Tibial nerve (tissue), 4 donors: ENCODE measurements around the gene LENEP. TPM values are rescaled to one million over a fixed set of nuclear protein-coding genes. Genes with fewer than 3 reads are reported as not detected.

ENCODE experiments used
- DNase-seq, 2 donors: peaks; one replicate each; pipeline ENCODE4 v3.0.0-alpha.2; 2019; ENCODE audit warnings: low spot score in 2 of 2
- H3K27ac ChIP-seq, 4 donors: fragments of 200-600 bp; sonication (generic) in 3 of 4; one replicate each; pipeline ENCODE4 v1.5.1; 2017 to 2019; ENCODE audit warnings: mild to moderate bottlenecking in 1 of 4
- H3K27me3 ChIP-seq, 2 donors: fragments of 200-600 bp; sonication (generic) in 1 of 2; one replicate each; pipeline versions ENCODE4 v1.5.1 to v1.6.0; 2017 to 2019
- H3K36me3 ChIP-seq, 3 donors: fragments of 200-600 bp; sonication (generic); one replicate each; pipeline ENCODE4 v1.5.1; 2018 to 2019
- H3K4me1 ChIP-seq, 4 donors: fragments of 200-600 bp; sonication (generic) in 3 of 4; one replicate each; pipeline ENCODE4 v1.5.1; 2017 to 2019
- H3K4me3 ChIP-seq, 4 donors: fragments of 200-600 bp; sonication (generic) in 3 of 4; one replicate each; pipeline ENCODE4 v1.5.1; 2017 to 2019; ENCODE audit warnings: mild to moderate bottlenecking in 1 of 4, moderate library complexity in 1 of 4
- H3K9me3 ChIP-seq, 4 donors: fragments of 200-600 bp; sonication (generic) in 3 of 4; one replicate each; pipeline ENCODE4 v1.5.1; 2017 to 2019
- CTCF ChIP-seq, 5 experiments: fragments of 200-600 bp in 3 of 5; fragments of 450-650 bp in 2 of 5; sonication (generic) in 3 of 5; IDR thresholded peaks; one replicate each; pipeline ENCODE4 v1.5.1; 2016 to 2019; ENCODE audit warnings: antibody characterized with exemption in 5 of 5, mild to moderate bottlenecking in 3 of 5, moderate library complexity in 2 of 5
- EP300 ChIP-seq, 2 donors: sonication (generic); formaldehyde crosslinking; IDR thresholded peaks; one replicate each; pipeline ENCODE4 v1.6.1; 2017; ENCODE audit warnings: antibody characterized with exemption in 2 of 2, mild to moderate bottlenecking in 1 of 2
- POLR2A ChIP-seq, 2 donors: fragments of 450-650 bp; IDR thresholded peaks; one replicate each; pipeline ENCODE4 v1.6.1; 2017; ENCODE audit warnings: antibody characterized with exemption in 2 of 2, mild to moderate bottlenecking in 2 of 2, moderate library complexity in 2 of 2
- WGBS, 2 donors: methylation state at CpG; one replicate each; pipeline ENCODE4 v1.1.5; 2018; 5-methylcytosine and 5-hydroxymethylcytosine counted together
- small RNA-seq: library from RNA; depleted of rRNA; stranded (forward); fragments of <200 nt; gene quantifications from one replicate; pipeline ENCODE3, GENCODE V24; 2016
- total RNA-seq, 4 donors: library from RNA; depleted of rRNA; stranded (reverse); fragments of >200 nt; gene quantifications; one replicate each; pipeline ENCODE4 v1.1.0, GENCODE V29; 2016

Gene LENEP
- total RNA-seq, 4 donors from 2014 or later: 1.5 TPM; not detected in 3

GRCh38 chr1:155043301-155043702 is 49.9 kb downstream of the LENEP start:
- H3K9me3 ChIP-seq: no peaks in the 10 kb centered on the region
- WGBS, 2 donors: 65 to 82% methylated on average over 11 to 12 of the region's 12 CpGs
- TF ChIP-seq EP300 (IDR thresholded peaks at IDR 0.05) (no peak), CTCF (IDR thresholded peaks at IDR 0.05) (no peak), POLR2A (IDR thresholded peaks at IDR 0.05) (no peak)

GRCh38 chr1:155043793-155044192 is 50.4 kb downstream of the LENEP start:
- peaks cover 0 to 18% (median 0%) of the 10 kb centered on the region in 4 donors for H3K4me1 ChIP-seq
- no peaks in the 10 kb centered on the region for H3K36me3 ChIP-seq
- WGBS, 2 donors: 55 to 65% methylated on average over 3 of the region's 3 CpGs
- no peaks in the 10 kb centered on the region for H3K9me3 ChIP-seq
- H3K27me3 ChIP-seq: no peaks in the 10 kb centered on the region
- TF ChIP-seq EP300 (IDR thresholded peaks at IDR 0.05) (no peak), CTCF (IDR thresholded peaks at IDR 0.05) (no peak), POLR2A (IDR thresholded peaks at IDR 0.05) (no peak)
- no peak for DNase-seq
- peak overlapping the region in 1 of 4 donors; percentile 56 for H3K27ac ChIP-seq
- H3K4me3 ChIP-seq: no peak overlapping the region

More at GRCh38 chr1:155043301-155043702, 49.9 kb downstream of the LENEP start:
- H3K27ac ChIP-seq: peak overlapping the region in 1 of 4 donors; percentile 56
- DNase-seq: no peak
- H3K4me1 ChIP-seq: peaks cover 0 to 23% (median 0%) of the 10 kb centered on the region in 4 donors
- H3K36me3 ChIP-seq: no peaks in the 10 kb centered on the region
- no peaks in the 10 kb centered on the region for H3K27me3 ChIP-seq
- no peak overlapping the region for H3K4me3 ChIP-seq

Small RNAs within 50 kb of the gene (small RNA-seq; reads per million reads assigned to genes)
- gene MIR4258 (not detected), gene RF00017 (not detected)

Other genes starting within 250 kb of the LENEP start
- under 1 TPM; 0.21 to 0.78 (median 0.26) TPM for gene KCNN3, start 123.3 kb upstream of the LENEP start, total RNA-seq
- 10 to 100 TPM in 3 of 4 donors, 1 to 10 TPM in 1; 9.0 to 19.8 (median 15.6) TPM for gene PMVK, start 56.9 kb upstream of the LENEP start, total RNA-seq
- gene PBXIP1, start 37.5 kb upstream of the LENEP start, total RNA-seq: 100 to 1,000 TPM in 2 of 4 donors, 10 to 100 TPM in 2; 52.5 to 120 (median 97.9) TPM
- 10 to 100 TPM; 18.6 to 24.3 (median 23.5) TPM for gene PYGO2, start 31.8 kb upstream of the LENEP start, total RNA-seq
- gene SHC1, start 22.8 kb upstream of the LENEP start, total RNA-seq: 100 to 1,000 TPM in 2 of 4 donors, 10 to 100 TPM in 2; 82.9 to 168 (median 101) TPM
- gene CKS1B, start 18.9 kb upstream of the LENEP start, total RNA-seq: 10 to 100 TPM; 35.2 to 40.5 (median 37.3) TPM
- gene FLAD1, start 10.2 kb upstream of the LENEP start, total RNA-seq: 10 to 100 TPM; 17.4 to 33.6 (median 23.6) TPM
- 10 to 100 TPM; 44.6 to 53.4 (median 49.5) TPM for gene ZBTB7B, start 9.2 kb downstream of the LENEP start, total RNA-seq
- 1 to 10 TPM in 3 of 4 donors, under 1 TPM in 1; 0.90 to 4.2 (median 1.7) TPM for gene DCST2, start 40.2 kb downstream of the LENEP start, total RNA-seq
- 1 to 10 TPM in 1 of 4 donors, under 1 TPM in 2, not detected in 1; 0.21 to 3.5 (median 0.90) TPM for gene DCST1, start 40.2 kb downstream of the LENEP start, total RNA-seq
- 100 to 1,000 TPM; 111 to 202 (median 168) TPM for gene ADAM15, start 57.7 kb downstream of the LENEP start, total RNA-seq
- 1 to 10 TPM in 3 of 4 donors, under 1 TPM in 1; 0.87 to 4.2 (median 1.8) TPM for gene EFNA4, start 70.2 kb downstream of the LENEP start, total RNA-seq
- 1 to 10 TPM in 2 of 4 donors, under 1 TPM in 1, not detected in 1; 0.63 to 1.2 (median 1.2) TPM for gene EFNA3, start 85.3 kb downstream of the LENEP start, total RNA-seq
- 10 to 100 TPM; 27.4 to 41.4 (median 34.0) TPM for gene EFNA1, start 134.3 kb downstream of the LENEP start, total RNA-seq
- 10 to 100 TPM in 3 of 4 donors, 1 to 10 TPM in 1; 5.7 to 33.9 (median 14.9) TPM for gene SLC50A1, start 142.3 kb downstream of the LENEP start, total RNA-seq
- gene DPM3, start 146.9 kb downstream of the LENEP start, total RNA-seq: 100 to 1,000 TPM in 2 of 4 donors, 10 to 100 TPM in 2; 74.7 to 115 (median 95.6) TPM
- gene KRTCAP2, start 179.7 kb downstream of the LENEP start, total RNA-seq: 100 to 1,000 TPM; 102 to 167 (median 146) TPM
- gene TRIM46, start 180.3 kb downstream of the LENEP start, total RNA-seq: 10 to 100 TPM in 2 of 4 donors, 1 to 10 TPM in 2; 6.0 to 20.4 (median 12.7) TPM
- gene THBS3, start 214.3 kb downstream of the LENEP start, total RNA-seq: 100 to 1,000 TPM in 1 of 4 donors, 10 to 100 TPM in 3; 33.9 to 119 (median 52.6) TPM
- 10 to 100 TPM; 30.1 to 50.7 (median 35.3) TPM for gene MTX1, start 215.1 kb downstream of the LENEP start, total RNA-seq